Measurements from ENCODE around the gene MARK4.

DNA sequence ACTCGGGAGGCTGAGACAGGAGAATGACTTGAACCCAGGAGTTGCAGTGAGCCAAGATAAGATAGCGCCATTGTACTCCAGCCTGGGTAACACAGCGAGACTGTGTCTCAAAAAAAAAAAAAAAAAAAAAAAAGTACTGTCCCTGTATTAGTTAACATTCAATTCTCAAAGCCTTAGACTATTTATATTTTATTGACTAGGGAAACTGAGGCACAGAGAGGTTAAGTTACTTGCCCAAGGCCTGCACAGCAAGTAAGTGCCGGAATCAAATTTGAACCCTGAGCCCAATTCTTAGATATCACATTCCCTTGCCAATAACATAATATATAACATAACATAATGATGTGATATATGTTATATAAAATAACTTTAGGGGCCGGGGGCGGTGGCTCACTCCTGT is 88.6 kb downstream of the MARK4 start:
- no peak for TF ChIP-seq POLR2AphosphoS5 (IDR thresholded peaks at IDR 0.05; ENCODE audit: low read depth, low read length)
- TF ChIP-seq CEBPB (IDR thresholded peaks at IDR 0.05; ENCODE audit: low read depth), result no peak
- TF ChIP-seq RAD21 (IDR thresholded peaks at IDR 0.05; ENCODE audit: low read depth), result no peak
- no peak for TF ChIP-seq POLR2A (IDR thresholded peaks at IDR 0.05; ENCODE audit: borderline replicate concordance, extremely low read depth, insufficient read depth, insufficient read length)
- no peak for TF ChIP-seq EZH2 (IDR thresholded peaks at IDR 0.05)
- no peak for TF ChIP-seq SP1 (IDR thresholded peaks at IDR 0.05; ENCODE audit: low read depth)
- TF ChIP-seq, protein P1, sequence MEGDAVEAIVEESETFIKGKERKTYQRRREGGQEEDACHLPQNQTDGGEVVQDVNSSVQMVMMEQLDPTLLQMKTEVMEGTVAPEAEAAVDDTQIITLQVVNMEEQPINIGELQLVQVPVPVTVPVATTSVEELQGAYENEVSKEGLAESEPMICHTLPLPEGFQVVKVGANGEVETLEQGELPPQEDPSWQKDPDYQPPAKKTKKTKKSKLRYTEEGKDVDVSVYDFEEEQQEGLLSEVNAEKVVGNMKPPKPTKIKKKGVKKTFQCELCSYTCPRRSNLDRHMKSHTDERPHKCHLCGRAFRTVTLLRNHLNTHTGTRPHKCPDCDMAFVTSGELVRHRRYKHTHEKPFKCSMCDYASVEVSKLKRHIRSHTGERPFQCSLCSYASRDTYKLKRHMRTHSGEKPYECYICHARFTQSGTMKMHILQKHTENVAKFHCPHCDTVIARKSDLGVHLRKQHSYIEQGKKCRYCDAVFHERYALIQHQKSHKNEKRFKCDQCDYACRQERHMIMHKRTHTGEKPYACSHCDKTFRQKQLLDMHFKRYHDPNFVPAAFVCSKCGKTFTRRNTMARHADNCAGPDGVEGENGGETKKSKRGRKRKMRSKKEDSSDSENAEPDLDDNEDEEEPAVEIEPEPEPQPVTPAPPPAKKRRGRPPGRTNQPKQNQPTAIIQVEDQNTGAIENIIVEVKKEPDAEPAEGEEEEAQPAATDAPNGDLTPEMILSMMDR (IDR thresholded peaks at IDR 0.05 in 2 of 3, conservative IDR thresholded peaks at IDR 0.05 in 1 of 3; ENCODE audit: borderline replicate concordance in 1 of 3, insufficient read depth in 1 of 3, low read depth in 2 of 3, low read length in 2 of 3), result no peak
- no peak for TF ChIP-seq REST (IDR thresholded peaks at IDR 0.05; ENCODE audit: low read depth)
- TF ChIP-seq MAX (IDR thresholded peaks at IDR 0.05), result no peak
